D341Med (cell line): Measurements from ENCODE around the gene SLC47A1.
"Not testable (repeated sequence)": the region's sequence is repeated elsewhere in the genome, so short reads cannot be mapped to it uniquely, and the experiment has no call there.

Experiments
- DNase-seq: peaks from one replicate; pipeline ENCODE4 v3.0.0; 2012; ENCODE audit warnings: low spot score

The SLC47A1 gene

DNA sequence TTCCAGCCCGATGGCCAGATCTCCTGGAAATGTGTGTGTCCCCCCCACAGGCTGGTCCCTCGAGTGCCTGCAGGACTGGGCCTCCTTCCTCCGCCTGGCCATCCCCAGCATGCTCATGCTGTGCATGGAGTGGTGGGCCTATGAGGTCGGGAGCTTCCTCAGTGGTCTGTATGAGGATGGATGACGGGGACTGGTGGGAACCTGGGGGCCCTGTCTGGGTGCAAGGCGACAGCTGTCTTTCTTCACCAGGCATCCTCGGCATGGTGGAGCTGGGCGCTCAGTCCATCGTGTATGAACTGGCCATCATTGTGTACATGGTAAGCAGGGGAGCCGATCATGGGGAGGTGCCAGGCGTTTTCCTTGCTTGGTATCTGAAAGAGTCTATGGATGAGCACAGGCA is 22.1 kb downstream of the SLC47A1 start:
- no peak for DNase-seq

DNA sequence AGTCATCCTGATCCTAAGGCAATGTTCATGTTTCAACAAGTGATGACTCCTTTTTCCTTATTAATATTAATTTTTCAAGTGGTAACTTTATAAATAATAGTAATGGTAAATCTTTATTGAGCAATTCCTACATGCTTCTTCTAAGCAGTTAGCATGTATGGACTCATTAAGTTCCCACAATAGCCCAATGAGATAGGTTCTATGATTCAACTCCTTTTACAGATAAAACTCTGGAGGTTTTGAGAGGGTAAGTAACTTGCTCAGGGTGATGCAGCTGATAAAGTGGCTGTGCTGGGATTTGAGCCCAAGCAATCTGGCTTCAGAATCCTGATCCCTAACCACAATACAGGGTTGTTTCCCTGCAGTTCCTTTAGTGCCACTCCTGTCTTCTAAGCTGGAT is 25.3 kb downstream of the SLC47A1 start:
- DNase-seq: no peak

DNA sequence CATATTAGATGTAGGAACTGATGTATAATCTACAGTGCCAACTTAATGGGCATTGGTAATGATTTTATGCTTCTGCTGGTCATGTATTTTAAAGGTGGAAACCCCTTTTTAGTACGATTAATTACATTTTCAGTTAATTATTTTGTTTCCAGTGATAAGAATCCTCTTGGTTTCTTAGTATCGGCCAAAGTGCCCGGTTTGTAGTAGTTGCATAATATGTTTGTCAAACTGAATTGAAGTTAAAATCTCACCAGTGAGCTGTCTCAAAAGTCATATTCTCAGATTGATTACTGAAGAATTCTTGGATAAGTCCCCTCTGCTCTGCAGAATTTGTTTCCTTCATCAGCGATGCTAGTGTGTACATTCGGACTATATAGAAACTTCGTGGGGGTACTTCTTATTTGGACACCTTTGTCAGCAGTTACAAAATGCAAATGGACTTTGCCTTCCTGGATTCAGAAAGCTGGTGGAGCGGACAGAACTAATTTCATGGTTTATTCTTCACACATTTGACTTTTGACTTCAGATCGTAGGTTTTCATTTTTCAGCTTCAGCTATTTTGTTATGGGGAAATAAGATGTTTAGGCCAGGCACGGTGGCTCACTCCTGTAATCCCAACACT is 28.2 kb downstream of the SLC47A1 start:
- DNase-seq: no peak

DNA sequence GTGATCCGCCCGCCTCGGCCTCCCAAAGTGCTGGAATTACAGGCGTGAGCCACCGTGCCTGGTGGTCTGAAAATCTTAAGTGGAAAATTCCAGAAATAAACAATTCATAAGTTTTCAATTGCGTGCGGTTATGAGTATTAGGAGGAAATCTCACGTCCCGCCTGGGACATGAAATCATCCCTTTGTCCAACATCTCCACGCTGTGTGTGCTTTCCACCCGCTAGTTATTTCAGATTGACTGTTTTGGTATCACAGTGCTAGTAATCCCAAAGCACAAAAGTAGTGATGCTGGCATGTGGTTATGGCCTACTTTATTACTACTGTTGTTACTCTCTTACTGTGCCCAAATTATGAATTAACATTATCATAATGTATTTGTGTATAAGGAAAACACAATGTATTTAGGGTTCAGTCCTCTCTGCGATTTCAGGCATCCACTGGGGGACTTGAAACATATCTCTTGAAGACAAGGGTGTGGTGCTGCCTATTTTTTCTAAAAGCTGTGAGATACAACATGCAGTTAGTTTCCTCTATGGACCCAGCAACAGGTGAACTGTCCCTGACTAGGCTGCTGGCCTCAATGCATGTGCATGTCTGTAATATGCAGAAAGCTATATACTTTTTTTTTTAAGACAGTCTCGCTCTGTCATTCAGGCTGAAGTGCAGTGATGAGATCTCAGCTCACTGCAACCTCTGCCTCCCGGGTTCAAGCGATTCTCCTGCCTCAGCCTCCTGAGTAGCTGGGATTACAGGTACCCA is 32.3 kb downstream of the SLC47A1 start:
- no peak for DNase-seq

DNA sequence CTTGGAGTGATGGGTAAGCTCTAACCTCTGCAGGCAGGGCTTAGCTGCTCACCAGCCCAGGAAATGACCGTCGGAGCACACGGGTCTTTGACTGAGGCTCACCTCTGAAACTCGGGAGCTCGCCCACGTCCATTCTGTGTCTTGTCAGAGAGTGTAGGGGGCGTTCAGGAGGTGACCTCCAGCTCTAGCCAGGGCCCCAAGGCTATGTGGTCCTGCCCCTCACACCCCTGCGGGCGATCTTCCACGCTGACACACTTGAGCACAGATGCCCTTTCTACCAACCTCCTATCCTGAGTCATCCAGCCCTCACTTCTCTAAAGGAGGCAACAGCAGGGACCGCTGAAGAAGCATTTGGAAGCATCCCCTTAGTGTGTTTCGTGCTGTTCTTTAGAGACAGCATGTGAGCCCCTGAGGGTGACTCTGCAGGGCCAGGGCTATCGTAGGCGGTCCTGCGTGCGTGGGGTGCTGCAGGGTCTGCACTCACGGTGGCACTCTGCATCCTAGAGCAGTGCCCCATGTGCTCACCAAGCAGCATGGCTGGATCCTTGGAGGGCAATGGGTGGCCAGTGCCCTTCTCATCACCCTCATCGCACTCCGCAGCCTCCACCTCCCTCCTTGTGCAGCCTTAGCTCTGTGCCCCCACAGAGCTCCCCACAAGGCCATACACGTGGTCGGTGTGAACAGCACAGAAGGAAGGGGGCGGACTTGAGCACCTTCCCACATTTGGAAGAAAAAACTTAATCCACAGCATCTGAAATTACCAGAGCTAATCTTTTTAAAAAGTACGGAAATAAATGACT is 33.8 kb downstream of the SLC47A1 start:
- DNase-seq: no peak

DNA sequence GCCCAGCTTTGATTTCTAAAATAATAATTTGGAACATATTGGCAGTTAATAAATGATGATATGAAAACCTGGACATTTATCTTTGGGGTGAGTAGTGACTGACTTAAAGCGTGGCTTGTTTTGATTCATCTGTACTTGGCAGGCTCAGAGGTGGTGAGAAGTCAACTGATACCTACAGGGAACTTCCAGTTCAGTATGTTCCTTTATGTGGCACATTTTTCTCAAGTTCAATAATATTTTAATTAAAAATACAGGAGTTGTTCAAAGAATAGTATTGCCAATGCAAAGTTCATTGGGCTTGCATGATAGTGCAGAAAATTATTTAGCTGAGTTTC is 34.3 kb downstream of the SLC47A1 start:
- no peak for DNase-seq

DNA sequence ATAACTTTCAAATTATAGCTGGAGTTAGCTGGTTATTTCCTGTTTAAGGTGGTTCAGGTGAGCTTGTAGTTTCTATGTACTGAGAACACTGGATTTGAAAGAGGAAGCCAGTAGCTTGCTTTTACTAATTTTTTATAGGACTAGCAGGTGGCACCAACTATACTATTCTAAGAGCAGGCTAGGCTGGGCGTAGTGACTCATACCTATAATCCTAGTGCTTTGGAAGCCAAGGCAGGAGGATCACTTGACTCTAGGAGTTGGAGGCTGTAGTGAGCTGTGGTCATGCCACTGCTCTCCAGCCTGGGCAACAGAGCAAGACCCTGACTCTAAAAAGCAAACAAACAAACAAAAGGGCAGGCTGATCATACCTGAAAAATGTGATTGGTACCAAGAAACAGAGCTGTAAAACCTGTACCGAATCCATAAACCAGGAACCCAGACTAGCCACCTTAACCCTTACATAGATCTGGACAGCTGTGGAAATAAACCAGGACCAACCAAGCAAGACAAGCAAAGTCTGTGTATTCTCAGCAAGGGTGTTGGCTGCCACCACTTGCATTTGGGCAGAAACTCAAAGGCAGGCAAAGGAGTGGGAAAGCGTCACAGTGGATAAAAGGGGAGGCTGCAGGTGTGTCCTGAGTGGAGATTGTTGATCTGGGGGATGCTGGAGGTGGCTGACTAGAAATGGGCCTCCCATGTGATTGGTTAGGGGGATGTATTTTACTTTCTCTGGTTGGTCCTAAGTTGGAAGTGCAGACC is 36.3 kb downstream of the SLC47A1 start:
- no peak for DNase-seq

DNA sequence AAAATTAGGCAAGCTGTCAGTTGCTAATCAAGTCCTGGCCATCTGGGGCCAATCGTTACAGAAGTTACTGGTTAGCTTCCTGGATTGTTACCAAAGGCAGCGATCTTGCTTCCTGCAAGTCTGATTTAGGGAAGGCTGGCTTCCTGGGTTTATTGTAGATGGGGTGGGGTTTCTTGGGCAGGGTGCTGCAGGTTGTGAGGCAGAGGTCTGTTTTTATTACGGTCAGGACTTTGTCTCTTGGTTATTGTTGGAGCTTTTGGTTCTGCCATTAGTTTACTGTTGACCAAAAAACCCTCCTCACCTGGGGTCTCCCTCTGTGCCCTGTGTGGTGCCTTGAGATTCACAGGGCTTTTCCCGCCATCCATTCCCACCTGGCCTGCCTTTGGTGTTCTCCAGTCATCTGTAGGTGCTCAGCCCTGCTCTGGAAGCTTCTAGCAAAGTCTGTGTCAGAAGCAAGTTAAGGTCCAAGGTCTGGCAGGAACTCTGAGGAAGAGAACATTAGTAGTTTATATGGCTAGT is 36.9 kb downstream of the SLC47A1 start:
- no peak for DNase-seq

DNA sequence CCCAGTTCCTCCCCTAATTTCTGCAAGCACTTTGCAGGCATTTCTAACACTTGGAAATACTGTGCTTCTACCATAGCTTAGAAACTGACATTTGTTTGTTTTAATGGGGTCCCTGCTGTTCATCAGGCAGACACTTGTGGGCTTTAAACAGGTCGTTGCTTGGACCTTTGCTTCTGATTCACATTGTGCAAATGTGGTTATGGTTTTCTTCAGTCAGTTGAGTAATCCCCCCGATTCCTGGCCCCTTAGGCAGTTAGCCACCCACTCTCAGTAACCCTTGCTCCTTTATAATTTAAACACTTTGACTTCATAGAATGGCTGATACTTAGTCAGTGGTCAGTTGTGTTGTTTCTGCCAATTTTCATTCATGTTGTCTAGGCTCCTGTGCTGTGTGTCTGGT is 39.4 kb downstream of the SLC47A1 start:
- DNase-seq: no peak

DNA sequence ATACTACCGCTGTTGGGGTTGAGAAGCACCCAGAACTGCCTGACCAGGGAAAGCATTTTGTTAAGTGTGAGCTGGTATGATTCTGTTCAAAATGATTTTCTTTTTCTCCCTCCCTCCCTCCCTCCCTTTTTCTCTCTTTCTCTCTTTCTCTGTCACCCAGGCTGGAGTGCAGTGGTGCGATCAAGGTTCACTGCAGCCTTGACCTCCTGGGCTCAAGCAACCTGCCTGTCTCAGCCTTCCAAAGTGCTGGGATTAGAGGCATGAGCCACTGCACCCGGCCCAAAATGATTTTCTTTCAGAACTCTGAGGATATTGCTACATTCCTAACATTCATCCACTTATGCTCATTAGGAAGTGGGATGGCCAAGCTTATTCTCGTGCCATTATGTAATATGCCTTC is 41.3 kb downstream of the SLC47A1 start:
- DNase-seq: no peak

DNA sequence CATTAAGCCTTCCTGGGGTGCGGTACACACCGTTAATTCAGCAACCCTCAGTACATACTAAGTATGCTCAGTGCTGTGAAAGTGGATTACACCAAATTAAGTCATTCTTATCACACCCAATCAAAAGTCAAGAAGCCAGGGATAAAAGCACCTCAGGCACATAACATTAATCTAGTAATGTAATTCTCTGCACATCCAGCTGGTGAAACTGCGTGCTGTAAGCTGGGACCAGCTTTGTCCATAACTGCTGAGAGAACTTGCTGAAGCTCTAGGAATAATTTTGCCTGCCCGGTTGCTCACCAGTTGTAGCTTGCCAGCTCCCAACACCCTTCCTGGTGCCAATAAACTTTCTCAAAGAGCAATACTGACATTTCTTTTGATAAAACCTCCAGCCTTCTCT is 44.9 kb downstream of the SLC47A1 start:
- DNase-seq: peak; percentile 60

DNA sequence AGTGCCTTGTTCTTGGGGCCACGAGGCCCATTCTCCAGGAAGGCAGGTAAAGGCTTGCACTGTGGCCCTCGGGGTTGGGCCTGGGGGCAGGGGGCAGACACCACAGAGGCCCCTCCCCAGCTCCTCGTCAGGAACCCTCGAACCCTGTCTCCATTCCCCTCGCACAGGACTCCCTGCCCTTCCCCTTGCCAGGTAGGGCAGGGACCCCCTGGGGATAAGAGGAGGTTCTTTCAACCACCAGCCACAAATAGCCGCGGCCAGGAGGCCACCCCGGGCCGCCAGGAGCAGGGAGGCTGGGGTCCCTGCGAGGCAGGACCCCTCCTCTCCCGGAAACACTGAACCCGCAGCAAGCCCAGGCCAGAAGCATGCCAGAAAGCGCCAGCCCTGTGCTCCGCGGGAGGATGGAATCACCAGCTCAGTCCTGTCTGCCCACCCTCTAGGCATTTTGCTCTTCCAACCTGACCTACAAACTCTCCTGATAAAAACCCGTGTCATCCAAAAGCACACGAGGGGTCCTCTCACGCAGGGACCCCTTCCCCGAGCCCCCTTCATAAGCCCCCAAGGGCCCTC is 45.6 kb downstream of the SLC47A1 start:
- DNase-seq: no peak

DNA sequence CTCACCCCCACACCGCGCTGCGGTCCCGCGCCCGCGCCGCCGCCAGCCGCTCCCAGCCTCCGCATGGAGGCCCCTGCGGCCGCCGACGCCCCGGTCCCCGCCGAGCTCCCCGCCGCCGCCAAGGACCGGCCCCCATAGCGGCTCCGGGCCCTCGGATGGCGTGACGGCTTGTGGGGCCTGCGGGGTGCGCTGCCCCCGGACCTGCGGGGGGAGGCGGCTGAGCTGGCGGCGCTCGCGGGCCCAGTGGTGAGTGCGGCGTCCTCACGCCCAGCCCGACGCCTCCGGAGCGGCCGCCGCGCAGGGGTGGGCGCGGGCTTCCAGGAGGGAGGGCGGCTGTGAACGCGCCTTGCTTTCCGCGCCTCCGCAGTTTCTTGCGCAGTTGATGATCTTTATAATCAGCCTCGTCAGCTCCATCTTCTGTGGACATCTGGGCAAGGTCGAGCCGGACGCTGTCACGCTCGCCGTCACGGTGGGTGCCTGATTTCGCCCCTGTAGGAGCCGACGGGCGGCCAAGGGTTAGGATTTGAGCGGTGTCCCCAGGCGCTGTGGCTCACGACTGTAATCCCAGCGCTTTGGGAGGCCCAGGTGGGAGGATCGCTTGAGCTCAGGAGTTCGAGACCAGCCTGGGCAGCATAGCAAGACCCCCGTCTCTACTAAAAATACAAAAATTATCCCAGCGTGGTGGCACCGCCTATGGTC is 46.4 kb downstream of the SLC47A1 start:
- DNase-seq: peak; percentile 43

DNA sequence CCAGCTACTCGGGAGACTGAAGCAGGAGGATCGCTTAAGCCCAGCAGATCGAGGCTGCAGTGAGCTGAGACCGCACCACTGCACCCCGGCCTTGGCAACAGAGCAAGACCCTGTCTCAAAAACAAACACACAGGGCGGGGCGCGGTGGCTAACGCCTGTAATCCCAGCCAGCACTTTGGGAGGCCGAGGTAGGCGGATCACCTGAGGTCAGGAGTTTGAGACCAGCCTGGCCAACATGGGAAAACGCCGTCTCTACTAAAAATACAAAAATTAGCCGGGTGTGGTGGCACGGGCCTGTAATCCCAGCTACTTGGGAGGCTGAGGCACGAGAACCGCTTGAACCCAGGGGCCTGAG is 46.9 kb downstream of the SLC47A1 start:
- not testable (repeated sequence) for DNase-seq

DNA sequence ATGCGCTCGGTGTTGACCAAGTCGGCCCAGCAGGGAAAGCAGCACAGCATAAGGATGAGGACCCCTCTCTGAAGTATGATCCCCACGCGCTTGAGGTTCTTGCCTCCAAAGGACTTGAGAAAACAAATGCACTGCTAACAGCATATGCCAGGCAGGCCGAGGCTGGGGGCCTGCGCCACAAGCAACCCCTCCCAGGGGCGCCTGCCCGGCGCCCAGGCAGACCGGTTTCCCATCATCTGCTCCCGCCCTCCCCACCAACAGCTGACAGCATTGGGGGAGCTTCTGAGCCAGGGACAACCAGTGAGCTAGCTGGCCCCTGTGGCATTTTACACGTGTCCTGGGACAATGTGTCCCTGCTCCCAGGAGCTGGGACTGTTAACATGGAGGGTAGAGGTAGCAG is 48.5 kb downstream of the SLC47A1 start:
- DNase-seq: not testable (repeated sequence)

DNA sequence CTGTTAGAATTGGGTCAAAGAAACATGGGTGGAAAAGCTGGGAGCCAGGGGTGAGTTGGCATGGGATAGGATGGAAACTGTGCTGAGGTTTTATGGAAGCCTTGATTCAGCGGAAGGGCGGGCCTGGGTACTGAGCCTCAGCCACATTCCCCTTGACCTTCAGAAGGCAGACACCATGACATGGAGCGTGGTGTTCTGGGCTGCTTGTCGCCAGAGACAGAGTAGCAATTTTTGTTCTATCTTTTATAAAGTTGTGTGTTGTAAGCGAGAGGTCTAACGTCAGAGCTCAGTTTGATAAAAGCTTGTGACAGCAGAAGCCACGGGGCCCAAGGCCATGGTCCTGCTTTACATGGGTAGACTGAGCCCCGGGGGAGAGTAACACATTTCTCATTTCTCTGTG is 50.2 kb downstream of the SLC47A1 start:
- no peak for DNase-seq

DNA sequence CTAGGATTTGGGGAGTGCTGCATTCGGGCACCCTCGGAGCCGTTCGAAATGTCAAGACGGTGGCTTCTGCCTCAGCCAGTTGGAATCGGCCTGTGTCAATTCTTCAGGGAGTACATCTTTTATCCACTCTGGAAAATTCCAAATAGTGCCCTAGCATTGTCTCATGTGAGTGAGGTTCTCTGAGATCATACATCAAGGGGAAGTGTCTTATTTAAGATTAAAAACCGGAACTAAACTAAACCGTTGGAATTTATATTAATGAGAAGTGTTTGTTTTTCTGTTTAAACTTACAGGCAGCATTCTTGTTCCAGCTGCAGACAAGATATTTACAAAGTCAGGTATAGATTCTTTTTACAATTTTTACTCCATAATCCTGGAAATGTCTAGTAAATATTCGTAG is 56.8 kb downstream of the SLC47A1 start:
- no peak for DNase-seq

DNA sequence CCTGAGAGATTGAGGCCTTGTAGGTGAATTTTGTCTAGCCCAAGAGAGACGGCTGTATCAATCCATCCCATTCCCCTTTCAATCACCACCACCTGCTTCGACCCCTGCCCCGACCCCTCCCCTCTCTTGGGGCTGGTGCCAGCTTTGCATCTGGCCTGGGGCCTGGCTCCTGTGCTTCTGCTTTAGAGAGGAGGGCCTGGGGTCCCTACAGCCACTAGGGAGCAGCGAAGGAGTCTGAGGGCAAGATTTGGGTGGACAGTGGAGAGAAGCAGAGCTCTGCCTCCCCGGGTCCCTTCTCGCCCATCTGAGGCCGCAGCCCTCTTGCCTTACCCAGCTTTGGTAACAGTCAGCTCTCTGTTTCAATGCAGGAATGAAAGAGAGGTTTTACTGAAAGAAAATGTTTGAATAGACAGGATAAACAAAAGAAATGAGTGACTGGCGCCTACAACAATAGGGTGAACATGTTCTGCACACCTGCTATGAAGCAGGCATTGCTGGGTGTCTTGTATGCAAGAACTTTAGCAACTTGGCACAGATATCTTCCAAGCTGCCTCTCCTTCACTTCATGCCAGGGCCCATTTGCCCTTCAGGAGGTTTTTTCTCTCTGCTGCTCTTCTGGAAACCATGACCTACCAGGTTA is 57.4 kb downstream of the SLC47A1 start:
- DNase-seq: no peak

DNA sequence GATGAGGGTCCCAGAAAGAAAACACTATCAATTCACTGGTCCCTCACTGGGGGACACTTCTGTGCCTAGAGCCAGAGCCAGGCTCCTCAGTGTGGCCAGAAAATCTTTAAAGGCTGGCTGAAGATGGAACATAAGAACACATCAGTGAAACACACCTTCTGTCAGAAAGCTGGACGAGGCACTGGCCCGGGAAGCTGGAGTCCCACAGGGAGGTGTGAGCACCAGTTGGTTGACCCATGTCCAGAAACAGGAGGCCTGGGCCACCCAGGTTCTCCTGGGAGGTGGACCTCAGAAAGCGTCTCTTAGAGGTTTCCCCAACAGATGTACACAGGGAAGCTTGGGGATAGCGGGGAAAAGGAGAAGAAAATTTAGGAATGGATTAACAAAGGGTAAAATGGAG is 58.7 kb downstream of the SLC47A1 start:
- no peak for DNase-seq

DNA sequence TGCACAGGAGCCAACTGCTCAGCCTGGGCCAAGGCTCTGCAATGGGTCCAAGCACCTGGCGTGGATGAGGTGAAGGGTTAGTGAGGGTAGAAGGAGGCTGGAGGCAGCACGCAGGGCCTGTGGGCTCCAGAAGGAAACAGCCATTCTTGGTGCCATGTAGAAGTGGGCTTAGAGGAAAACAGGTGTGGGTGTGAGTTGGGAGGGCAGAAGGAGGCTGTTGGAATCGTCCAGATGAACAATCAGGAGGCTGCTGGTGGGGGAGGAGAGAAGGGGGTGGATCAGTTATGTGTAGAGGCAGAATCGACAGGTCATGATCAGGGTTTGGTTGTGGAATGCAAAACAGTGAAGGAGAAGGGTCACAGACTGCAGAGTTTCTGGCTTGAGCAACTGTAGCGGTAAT is 63.2 kb downstream of the SLC47A1 start:
- no peak for DNase-seq

DNA sequence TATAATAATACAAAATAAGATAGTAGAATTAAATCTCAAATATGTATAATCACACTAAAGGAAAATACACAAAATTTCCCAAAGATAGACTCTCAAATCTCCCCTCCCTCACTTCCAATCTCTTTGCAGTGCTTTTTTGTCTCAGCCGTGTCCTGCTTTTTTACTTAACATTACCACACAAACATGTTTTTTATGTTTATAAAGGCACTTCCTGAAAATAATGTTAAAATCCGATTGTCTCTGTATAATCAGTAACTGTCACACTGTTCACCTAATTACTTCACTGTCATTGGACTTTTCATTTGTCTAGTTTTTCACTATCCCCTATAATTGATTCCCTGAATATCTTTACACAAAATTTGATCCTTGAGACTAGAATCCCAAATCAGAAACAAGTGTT is 76.7 kb downstream of the SLC47A1 start:
- DNase-seq: no peak
